GM19193 (cell line): ENCODE results near the gene PLEKHA8.

Source experiments
- POLR2A ChIP-seq: IDR thresholded peaks from 4 replicates; pipeline ENCODE4 v1.6.1; 2011; ENCODE audit not compliant: insufficient read depth, insufficient read length; ENCODE audit errors: extremely low read depth

PLEKHA8 gene

DNA sequence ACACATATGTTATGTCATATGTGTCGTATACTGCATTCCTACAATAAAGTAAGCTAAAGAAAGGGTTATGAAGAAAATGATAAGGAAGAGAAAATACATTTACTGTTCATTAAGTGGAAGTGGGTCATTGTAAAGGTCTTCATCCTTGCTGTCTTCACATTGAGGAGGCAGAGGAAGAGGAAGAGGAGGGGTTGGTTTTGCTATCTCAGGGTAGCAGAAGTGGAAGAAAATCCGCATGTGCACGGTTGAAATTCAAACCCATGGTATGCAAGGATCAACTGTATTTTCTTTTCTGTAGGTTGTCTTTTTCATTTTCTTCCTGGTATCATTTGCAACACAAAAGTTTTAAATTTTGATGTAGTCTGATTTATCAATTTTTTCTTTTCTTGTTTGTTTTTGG, 6.3 kb downstream of the PLEKHA8 start:
- no peak for TF ChIP-seq POLR2A

DNA sequence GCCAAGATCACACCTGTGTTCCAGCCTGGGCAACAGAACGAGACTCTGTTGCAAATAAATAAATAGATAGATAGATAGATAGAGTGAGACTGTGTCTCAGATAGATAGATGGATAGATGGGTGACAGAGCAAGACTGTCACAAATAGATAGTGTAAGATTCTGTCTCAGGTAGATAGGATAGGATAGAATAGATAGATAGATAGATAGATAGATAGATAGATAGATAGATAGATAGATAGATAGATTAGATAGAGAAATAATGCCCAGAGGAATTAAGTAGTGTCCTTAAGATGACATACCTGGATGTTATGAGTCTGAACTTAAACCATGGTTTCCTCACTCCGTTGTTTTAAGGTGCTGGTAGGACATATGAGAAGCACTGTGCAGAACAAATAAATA, 8.0 kb downstream of the PLEKHA8 start:
- no peak for TF ChIP-seq POLR2A

- TF ChIP-seq POLR2A: no peak
Observed at GRCh38 chr7:30038196-30038980, 10.2 kb downstream of the PLEKHA8 start.

DNA sequence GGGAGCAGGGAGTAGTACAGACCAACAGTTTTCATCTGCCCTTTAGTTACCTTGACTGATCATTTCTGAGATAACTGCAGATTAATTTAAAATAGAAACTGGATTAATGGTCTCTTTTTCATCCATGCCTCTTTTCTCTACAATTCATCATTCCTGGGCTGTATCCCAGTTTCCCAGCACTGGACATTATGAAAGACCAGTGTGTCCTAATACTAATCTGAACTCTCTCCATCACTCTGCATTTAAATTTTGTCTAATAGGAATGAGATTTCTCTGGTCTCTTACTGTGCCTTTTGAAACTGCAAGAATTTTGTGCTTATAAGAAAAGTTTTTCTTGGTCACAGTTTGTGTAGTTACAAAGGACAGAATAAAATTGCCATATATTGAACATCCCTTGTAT, 12.7 kb downstream of the PLEKHA8 start:
- no peak for TF ChIP-seq POLR2A

GRCh38 chr7:30041526-30042269, 13.5 kb downstream of the PLEKHA8 start:
- TF ChIP-seq POLR2A: no peak

GRCh38 chr7:30046127-30046770, 18.0 kb downstream of the PLEKHA8 start:
- no peak for TF ChIP-seq POLR2A

DNA sequence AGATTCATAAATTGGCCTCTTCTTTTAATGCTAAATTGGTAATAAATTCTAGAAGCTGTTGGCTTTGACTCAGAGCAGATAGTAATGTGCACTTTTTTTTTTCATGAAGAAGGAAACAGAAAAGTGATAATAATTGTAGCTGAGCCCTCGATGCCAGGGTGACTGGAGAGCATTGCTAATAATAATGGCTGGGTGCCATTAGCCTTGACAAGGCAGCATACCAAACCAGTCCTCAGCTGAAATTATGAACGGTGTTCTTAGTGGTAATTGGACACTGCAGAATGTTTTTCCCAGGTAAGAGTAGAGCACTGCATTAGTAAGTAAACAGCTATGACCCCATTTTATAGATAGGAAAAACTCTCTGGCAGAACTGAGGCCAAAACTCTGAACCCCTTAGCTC, 18.9 kb downstream of the PLEKHA8 start:
- no peak for TF ChIP-seq POLR2A

GRCh38 chr7:30048582-30048981, 20.4 kb downstream of the PLEKHA8 start:
- TF ChIP-seq POLR2A: no peak

GRCh38 chr7:30049173-30049572, 21.0 kb downstream of the PLEKHA8 start:
- TF ChIP-seq POLR2A: no peak

DNA sequence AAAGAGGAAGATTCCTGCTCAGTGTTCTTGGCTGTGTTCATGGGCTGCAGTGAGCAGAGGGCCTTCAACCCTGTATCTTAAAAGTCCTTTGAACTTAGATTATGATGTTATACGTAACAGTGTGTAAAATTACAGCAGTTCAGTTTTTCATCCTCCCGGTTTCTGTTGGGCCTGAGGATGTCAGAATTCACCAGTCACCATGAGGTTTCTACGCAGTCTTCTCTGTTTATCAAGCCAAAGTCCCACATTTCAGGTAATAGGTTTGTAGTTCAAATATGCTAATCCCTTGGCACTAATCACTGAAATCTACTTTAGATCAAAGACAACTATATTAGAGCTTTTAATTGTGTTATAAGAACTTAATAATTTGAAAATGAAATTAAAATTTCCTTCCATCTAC, 24.9 kb downstream of the PLEKHA8 start:
- no peak for TF ChIP-seq POLR2A

GRCh38 chr7:30057741-30058140, 29.5 kb downstream of the PLEKHA8 start:
- no peak for TF ChIP-seq POLR2A

GRCh38 chr7:30062587-30062986, 34.4 kb downstream of the PLEKHA8 start:
- TF ChIP-seq POLR2A: no peak

GRCh38 chr7:30065746-30066145, 37.5 kb downstream of the PLEKHA8 start:
- TF ChIP-seq POLR2A: no peak

- TF ChIP-seq POLR2A: no peak
Observed at GRCh38 chr7:30066687-30067086, 38.5 kb downstream of the PLEKHA8 start.

- TF ChIP-seq POLR2A: no peak
Observed at GRCh38 chr7:30068117-30068516, 39.9 kb downstream of the PLEKHA8 start.
